ENCODE results near the gene HMCN1.

DNA sequence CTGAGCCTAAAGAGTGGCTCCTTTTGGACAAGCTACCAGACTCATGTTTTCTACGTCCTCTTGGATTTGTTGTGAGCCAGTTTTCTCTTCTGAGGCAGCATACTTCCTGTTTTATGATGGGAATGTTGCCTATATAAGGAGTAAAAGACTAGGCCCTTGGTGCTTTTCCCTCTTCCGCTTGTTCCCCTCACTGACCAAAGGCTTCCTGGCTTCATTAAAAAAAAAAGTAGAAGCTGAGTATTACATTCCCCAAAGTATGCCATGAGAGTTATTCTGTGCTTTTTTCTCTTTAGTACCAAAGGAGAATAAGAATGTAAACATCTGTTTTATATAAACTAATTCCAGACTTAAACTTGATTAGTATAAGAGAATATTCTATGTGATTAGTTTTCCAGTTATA lies 6.5 kb upstream of the HMCN1 start:
- TF ChIP-seq, protein P1, sequence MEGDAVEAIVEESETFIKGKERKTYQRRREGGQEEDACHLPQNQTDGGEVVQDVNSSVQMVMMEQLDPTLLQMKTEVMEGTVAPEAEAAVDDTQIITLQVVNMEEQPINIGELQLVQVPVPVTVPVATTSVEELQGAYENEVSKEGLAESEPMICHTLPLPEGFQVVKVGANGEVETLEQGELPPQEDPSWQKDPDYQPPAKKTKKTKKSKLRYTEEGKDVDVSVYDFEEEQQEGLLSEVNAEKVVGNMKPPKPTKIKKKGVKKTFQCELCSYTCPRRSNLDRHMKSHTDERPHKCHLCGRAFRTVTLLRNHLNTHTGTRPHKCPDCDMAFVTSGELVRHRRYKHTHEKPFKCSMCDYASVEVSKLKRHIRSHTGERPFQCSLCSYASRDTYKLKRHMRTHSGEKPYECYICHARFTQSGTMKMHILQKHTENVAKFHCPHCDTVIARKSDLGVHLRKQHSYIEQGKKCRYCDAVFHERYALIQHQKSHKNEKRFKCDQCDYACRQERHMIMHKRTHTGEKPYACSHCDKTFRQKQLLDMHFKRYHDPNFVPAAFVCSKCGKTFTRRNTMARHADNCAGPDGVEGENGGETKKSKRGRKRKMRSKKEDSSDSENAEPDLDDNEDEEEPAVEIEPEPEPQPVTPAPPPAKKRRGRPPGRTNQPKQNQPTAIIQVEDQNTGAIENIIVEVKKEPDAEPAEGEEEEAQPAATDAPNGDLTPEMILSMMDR (conservative IDR thresholded peaks at IDR 0.05 in 1 of 2, IDR thresholded peaks at IDR 0.05 in 1 of 2; ENCODE audit: extremely low read depth in 1 of 2, insufficient read depth in 1 of 2, low read depth in 1 of 2, low read length in 2 of 2): no peak
- TF ChIP-seq EZH2 (IDR thresholded peaks at IDR 0.05; ENCODE audit: borderline replicate concordance, low read length): no peak

All from mammary epithelial cell (primary cell).